T-cell (primary cell): Measurements from ENCODE around the gene MMP23B. TPM values are rescaled to one million over a fixed set of nuclear protein-coding genes. Genes with fewer than 3 reads are reported as not detected.
A peak's percentile ranks its signal among the peaks of the same experiment; 100 is the strongest.

Source experiments
- ATAC-seq, 4 experiments: fragments of 200-7000 bp in 3 of 4; fragments of 150-1000 bp in 1 of 4; cut with Tn5 transposase; replicated peaks in 1 of 4; 1 replicate in 3 of 4; 2 replicates in 1 of 4; pipeline ENCODE4 v1.10.0; 2021; ENCODE audit warnings: moderate library complexity in 3 of 4, mild to moderate bottlenecking in 2 of 4, moderate number of reproducible peaks in 1 of 4
- CTCF ChIA-PET, 2 donors: fragments of 300-600 bp; sonication (Branson Sonifier 250); formaldehyde crosslinking; loops; one replicate each; lab custom pipeline; 2022; ENCODE audit warnings: antibody characterized with exemption in 2 of 2; lab: Charles Lee
- POLR2A ChIA-PET, 2 donors: fragments of 300-600 bp; sonication (Branson Sonifier 250); formaldehyde crosslinking; loops; one replicate each; lab custom pipeline; 2022; ENCODE audit warnings: antibody characterized with exemption in 2 of 2; lab: Charles Lee
- DNase-seq, 35 experiments: peaks; one replicate each; pipeline versions ENCODE4 v3.0.0 to v3.0.0-alpha.2; 2013 to 2023
- H3K27ac ChIP-seq: one replicate; pipeline ENCODE4 v1.5.1; 2013; ENCODE audit warnings: low read length
- H3K27me3 ChIP-seq, 2 experiments: replicated peaks in 1 of 2; 1 replicate in 1 of 2; 2 replicates in 1 of 2; pipeline versions ENCODE4 v1.6.1 to v1.7.0; 2013; ENCODE audit warnings: low read length in 1 of 2, mixed read lengths in 1 of 2; ENCODE audit not compliant: control insufficient read depth in 2 of 2, insufficient read depth in 2 of 2; ENCODE audit errors: extremely low read depth in 1 of 2
- H3K36me3 ChIP-seq, 2 donors: 1 replicate in 1 of 2; 2 replicates in 1 of 2; pipeline versions ENCODE4 v1.6.1 to v1.7.0; 2013; ENCODE audit warnings: low read length in 1 of 2; ENCODE audit not compliant: control insufficient read depth in 2 of 2, insufficient read depth in 1 of 2; ENCODE audit errors: extremely low read depth in 1 of 2
- H3K4me1 ChIP-seq, 2 experiments: 1 replicate in 1 of 2; 2 replicates in 1 of 2; pipeline versions ENCODE4 v1.6.1 to v1.7.0; 2013; ENCODE audit warnings: low read length in 2 of 2, mixed read lengths in 1 of 2; ENCODE audit not compliant: insufficient read depth in 2 of 2, control insufficient read depth in 1 of 2; ENCODE audit errors: extremely low read depth in 1 of 2
- H3K4me3 ChIP-seq, 2 donors: 1 replicate in 1 of 2; 2 replicates in 1 of 2; pipeline versions ENCODE4 v1.5.1 to v1.7.0; 2013; ENCODE audit warnings: mild to moderate bottlenecking in 2 of 2, low read length in 1 of 2, moderate library complexity in 1 of 2; ENCODE audit not compliant: control insufficient read depth in 1 of 2; ENCODE audit errors: extremely low read depth in 1 of 2
- H3K9me3 ChIP-seq: 2 replicates; pipeline ENCODE4 v1.7.0; 2013
- H3K27ac Mint-ChIP-seq, 2 donors: one replicate each; pipeline ENCODE4 v1.8.0; 2020 to 2021; ENCODE audit warnings: mild to moderate bottlenecking in 2 of 2, mixed read lengths in 2 of 2
- H3K27me3 Mint-ChIP-seq, 2 donors: one replicate each; pipeline ENCODE4 v1.8.0; 2021 to 2022; ENCODE audit warnings: mixed read lengths in 2 of 2
- H3K36me3 Mint-ChIP-seq: one replicate; pipeline ENCODE4 v1.8.0; 2021; ENCODE audit warnings: mixed read lengths
- H3K4me1 Mint-ChIP-seq, 3 donors: one replicate each; pipeline ENCODE4 v1.8.0; 2020 to 2022; ENCODE audit warnings: mixed read lengths in 3 of 3, mild to moderate bottlenecking in 1 of 3
- H3K4me3 Mint-ChIP-seq, 3 donors: one replicate each; pipeline ENCODE4 v1.8.0; 2020 to 2022; ENCODE audit warnings: mild to moderate bottlenecking in 3 of 3, mixed read lengths in 3 of 3, moderate library complexity in 3 of 3
- H3K9me3 Mint-ChIP-seq, 3 donors: one replicate each; pipeline ENCODE4 v1.8.0; 2020 to 2022; ENCODE audit warnings: mixed read lengths in 3 of 3
- WGBS: methylation state at CpG from one replicate; pipeline ENCODE4 v1.1.5; 2013; ENCODE audit warnings: missing lambda C conversion rate; ENCODE audit not compliant: insufficient coverage; 5-methylcytosine and 5-hydroxymethylcytosine counted together
- total RNA-seq, 35 experiments: library from RNA in 6 of 35; stranded (reverse) in 6 of 35; fragments of 120-200 nt in 1 of 35; gene quantifications; one replicate each; pipeline versions ENCODE4 v1.2.1 to v1.2.4 and lab custom pipeline; 2013 to 2026

The MMP23B gene
- total RNA-seq, 5 donors from 2014 or later (not counting 1 experiment from before 2014, with no cell fraction given), result 4.8 to 11.2 (median 6.8) TPM

- CTCF ChIA-PET, result no interaction called here
- DNase-seq (peak in 1 of 35 experiments; percentile 2), ATAC-seq (no peak)
- Mint-ChIP-seq H3K4me3 (peak overlapping the region; percentile 75 to 82 (median 77)), H3K27ac (no peak overlapping the region), H3K36me3 (peaks cover 4% of the 10 kb centered on the region), H3K9me3 (no peaks in the 10 kb centered on the region), H3K27me3 (no peaks in the 10 kb centered on the region), H3K4me1 (peaks cover 28 to 30% (median 29%) of the 10 kb centered on the region in 3 donors)
- Histone ChIP-seq H3K27me3 (no peaks in the 10 kb centered on the region), H3K36me3 (peaks cover 7% of the 10 kb centered on the region in 2 donors), H3K9me3 (no peaks in the 10 kb centered on the region), H3K27ac (no peak overlapping the region), H3K4me1 (peaks cover 14 to 27% of the 10 kb centered on the region in 2 experiments), H3K4me3 (no peak overlapping the region)
- POLR2A ChIA-PET, result no interaction called here
- WGBS, result 98% methylated on average over 5 of the region's 6 CpGs
These were observed 14.0 kb upstream of the MMP23B start for GRCh38 chr1:1617925-1618324.

- no peak overlapping the region for H3K27ac ChIP-seq
- peaks cover 7% of the 10 kb centered on the region in 2 donors for H3K36me3 ChIP-seq
- H3K9me3 ChIP-seq, result no peaks in the 10 kb centered on the region
- peak in 1 of 35 experiments; percentile 3 for DNase-seq
- ChIA-PET CTCF (no interaction called here), POLR2A (no interaction called here)
- WGBS, result 94% methylated on average over 7 of the region's 9 CpGs
- H3K9me3 Mint-ChIP-seq, result no peaks in the 10 kb centered on the region
- H3K27me3 Mint-ChIP-seq, result no peaks in the 10 kb centered on the region
- H3K4me1 ChIP-seq, result peaks cover 13 to 24% of the 10 kb centered on the region in 2 experiments
- H3K27ac Mint-ChIP-seq, result no peak overlapping the region
- H3K4me3 ChIP-seq, result no peak overlapping the region
- H3K36me3 Mint-ChIP-seq, result peaks cover 4% of the 10 kb centered on the region
- H3K27me3 ChIP-seq, result no peaks in the 10 kb centered on the region
- no peak overlapping the region for H3K4me3 Mint-ChIP-seq
- no peak for ATAC-seq
- peaks cover 26 to 29% (median 27%) of the 10 kb centered on the region in 3 donors for H3K4me1 Mint-ChIP-seq
These were observed 13.4 kb upstream of the MMP23B start for GRCh38 chr1:1618396-1619068.

DNA sequence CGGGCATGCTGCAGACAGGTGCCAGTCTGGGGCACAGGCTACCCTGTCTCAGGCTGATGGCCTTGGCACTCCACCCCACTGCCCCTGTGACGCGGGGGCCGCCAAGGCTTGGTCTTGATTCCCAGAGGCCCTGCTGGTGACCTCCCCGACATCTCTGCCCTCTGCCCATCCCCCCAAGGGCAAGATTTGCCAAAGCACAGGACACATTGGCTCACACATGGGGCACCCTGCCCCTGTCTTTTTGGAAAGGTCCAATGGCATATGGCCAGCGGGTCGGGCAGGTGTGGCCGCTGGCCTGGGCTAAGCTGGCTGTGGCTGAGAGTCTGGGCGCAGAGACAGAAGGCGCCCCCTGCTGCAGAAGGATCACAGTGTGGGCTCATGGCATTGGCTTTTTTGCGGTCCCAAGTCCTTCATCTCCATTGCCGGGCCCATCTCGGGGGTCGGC is 12.0 kb upstream of the MMP23B start:
- peaks cover 6 to 13% of the 10 kb centered on the region in 2 experiments for H3K4me1 ChIP-seq
- H3K27me3 Mint-ChIP-seq, result no peaks in the 10 kb centered on the region
- ChIA-PET POLR2A (no interaction called here), CTCF (no interaction called here)
- no peaks in the 10 kb centered on the region for H3K9me3 ChIP-seq
- DNase-seq (peak in 1 of 35 experiments; percentile 3), ATAC-seq (no peak)
- H3K36me3 ChIP-seq, result peaks cover 7% of the 10 kb centered on the region in 2 donors
- peaks cover 4% of the 10 kb centered on the region for H3K36me3 Mint-ChIP-seq
- H3K27ac Mint-ChIP-seq, result no peak overlapping the region
- peaks cover 13 to 15% (median 14%) of the 10 kb centered on the region in 3 donors for H3K4me1 Mint-ChIP-seq
- no peak overlapping the region for H3K27ac ChIP-seq
- no peaks in the 10 kb centered on the region for H3K27me3 ChIP-seq
- no peaks in the 10 kb centered on the region for H3K9me3 Mint-ChIP-seq
- 90% methylated on average over 13 of the region's 14 CpGs for WGBS
- no peak overlapping the region for H3K4me3 ChIP-seq
- no peak overlapping the region for H3K4me3 Mint-ChIP-seq

DNA sequence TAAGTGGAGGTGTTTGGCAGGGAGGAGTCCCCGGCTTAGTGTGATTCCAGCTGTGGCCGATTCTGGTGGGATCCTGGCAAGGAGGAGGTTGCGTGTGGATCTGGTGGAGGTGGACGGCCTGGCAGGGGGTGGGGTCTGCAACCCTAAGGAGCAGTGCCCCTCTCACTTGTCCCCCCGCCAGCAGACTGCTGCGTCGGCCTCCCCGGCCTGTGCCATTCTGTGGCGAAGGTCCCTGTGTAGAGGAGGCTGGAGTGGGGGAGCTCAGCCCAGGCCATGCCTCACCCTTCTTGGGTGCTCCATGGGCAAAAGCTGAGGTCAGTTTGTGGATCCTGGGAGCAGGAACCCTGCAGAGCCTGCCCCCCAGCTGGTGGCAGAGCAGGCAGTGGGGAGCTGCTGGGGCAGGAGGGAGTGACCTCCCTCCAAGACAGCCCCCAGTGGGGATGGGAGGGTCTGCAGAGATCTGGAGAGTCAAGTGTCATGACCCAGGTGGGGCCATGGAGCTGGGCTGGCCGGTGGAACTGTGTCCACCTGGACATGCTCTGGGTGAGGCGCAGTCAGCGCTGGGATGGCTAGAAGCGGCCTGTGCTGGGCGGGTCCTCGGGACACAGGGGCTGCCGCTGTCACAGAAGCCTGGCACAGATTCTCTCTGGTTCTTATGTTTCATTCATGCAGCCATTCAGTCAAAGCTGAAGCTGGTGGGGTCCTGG is 11.4 kb upstream of the MMP23B start:
- Mint-ChIP-seq H3K4me3 (no peak overlapping the region), H3K4me1 (peaks cover 11 to 15% (median 14%) of the 10 kb centered on the region in 3 donors), H3K27ac (no peak overlapping the region), H3K36me3 (peaks cover 4% of the 10 kb centered on the region), H3K27me3 (no peaks in the 10 kb centered on the region), H3K9me3 (no peaks in the 10 kb centered on the region)
- Histone ChIP-seq H3K27me3 (no peaks in the 10 kb centered on the region), H3K4me3 (no peak overlapping the region), H3K27ac (no peak overlapping the region), H3K4me1 (peaks cover 6 to 17% of the 10 kb centered on the region in 2 experiments), H3K36me3 (peaks cover 7% of the 10 kb centered on the region in 2 donors), H3K9me3 (no peaks in the 10 kb centered on the region)
- ATAC-seq, result no peak
- ChIA-PET POLR2A (no interaction called here), CTCF (no interaction called here)
- DNase-seq, result no peak
- whole genome bisulfite sequencing, result 98% methylated on average over 7 of the region's 16 CpGs

DNA sequence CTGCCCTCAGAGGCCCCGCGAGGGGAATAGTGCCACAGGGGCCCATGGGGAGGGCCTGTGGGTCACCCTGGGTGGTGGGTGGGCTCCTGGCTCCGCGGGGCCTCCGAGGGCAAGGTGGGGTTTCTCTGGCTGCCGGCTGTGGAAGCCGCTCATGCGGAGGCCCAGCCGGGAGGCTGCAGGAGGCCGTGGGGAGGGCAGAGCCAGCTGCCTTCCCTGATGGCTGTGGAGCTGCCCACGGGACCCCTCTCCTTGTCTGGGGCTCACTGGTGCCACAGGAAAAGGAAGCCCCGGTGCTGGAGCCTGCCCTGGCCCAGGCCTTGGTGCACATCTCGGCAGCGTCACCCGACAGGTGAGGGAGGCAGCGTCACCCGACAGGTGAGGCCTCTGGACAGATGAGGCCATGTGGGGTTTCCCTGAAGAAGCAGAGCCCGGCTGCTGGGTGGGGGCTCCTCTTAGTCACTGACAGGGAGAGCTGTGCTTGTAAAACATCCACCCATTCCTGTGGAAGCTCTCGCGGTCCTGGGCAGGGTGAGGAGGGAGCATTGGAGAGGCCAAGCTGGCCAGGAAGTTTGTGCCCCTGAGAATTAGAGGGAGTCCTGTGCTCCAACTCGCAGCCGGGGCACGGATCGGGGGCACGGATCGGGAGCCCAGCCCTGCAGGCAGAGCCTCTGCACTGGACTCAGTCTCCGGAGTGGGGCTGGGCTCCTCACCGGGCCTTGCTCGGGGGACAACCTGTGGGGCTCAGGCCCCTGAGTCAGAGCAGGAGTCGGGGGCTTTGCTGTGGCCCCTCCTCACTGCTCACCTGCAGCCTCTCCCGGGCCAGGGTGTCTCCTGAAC is 10.6 kb upstream of the MMP23B start:
- Mint-ChIP-seq H3K27ac (no peak overlapping the region), H3K36me3 (peaks cover 4% of the 10 kb centered on the region), H3K27me3 (no peaks in the 10 kb centered on the region), H3K9me3 (no peaks in the 10 kb centered on the region), H3K4me3 (no peak overlapping the region), H3K4me1 (peaks cover 11 to 17% (median 13%) of the 10 kb centered on the region in 3 donors)
- WGBS, result 89% methylated on average over 24 of the region's 31 CpGs
- Histone ChIP-seq H3K27ac (no peak overlapping the region), H3K27me3 (no peaks in the 10 kb centered on the region), H3K36me3 (peaks cover 7% of the 10 kb centered on the region in 2 donors), H3K4me3 (no peak overlapping the region), H3K4me1 (peaks cover 6 to 16% of the 10 kb centered on the region in 2 experiments), H3K9me3 (no peaks in the 10 kb centered on the region)
- CTCF ChIA-PET, result no interaction called here
- POLR2A ChIA-PET, result no interaction called here
- DNase-seq, result no peak
- ATAC-seq, result no peak
